ENCODE results near the gene ZFAND2A.
"Not testable (repeated sequence)": the region's sequence is repeated elsewhere in the genome, so short reads cannot be mapped to it uniquely, and the experiment has no call there.

ZFAND2A gene

DNA sequence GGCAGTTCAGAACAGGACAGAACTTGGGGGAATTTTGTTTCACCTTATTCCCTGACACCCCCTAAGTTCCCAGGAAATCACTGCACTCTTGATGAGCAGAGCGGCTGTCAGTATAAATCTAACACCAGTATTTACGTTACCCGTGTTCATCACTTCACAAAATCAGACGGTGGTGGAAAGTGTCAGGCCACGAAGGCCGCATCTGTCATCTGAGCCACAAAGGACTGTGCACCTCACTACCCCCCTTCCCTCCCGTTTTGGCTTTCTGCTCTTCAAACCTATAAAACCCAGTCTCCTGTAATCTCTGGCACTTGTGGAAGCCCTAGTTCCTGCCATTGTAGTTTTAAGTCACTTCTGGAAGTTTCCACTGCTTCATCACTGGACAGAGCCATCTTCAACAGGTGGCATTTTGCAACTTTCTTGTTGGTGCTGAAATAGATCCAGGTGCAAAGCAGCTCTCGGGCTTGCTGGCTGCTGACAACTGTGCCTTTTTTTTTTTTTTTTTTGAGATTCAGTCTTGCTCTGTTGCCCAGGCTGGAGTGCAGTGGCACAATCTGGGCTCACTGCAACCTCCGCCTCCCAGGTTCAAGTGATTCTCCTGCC lies 9.5 kb downstream of the ZFAND2A start:
- DNase-seq (ENCODE audit: low read depth): no peak

DNA sequence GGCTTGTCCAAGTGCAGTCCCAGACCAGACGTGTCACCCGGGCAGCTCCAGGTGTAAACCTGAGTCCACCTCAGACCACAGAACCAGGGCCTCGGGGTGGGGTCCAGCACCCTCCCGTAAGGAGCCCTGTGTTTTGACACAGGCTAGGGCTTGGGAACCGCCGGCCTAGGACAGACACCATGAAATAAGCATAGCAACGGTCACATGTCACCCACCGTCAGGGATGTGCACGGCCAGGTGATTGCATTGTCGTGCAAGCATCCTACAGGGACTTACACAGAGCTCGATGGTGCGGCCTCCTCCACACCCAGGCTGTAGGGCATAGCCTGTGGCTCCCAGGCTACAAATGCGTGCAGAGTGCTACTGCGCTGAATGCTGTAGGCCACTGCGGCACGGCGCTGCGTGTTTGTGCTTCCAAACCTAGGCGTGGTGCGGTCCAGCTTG lies 10.6 kb downstream of the ZFAND2A start:
- no peak for DNase-seq (ENCODE audit: low read depth)

DNA sequence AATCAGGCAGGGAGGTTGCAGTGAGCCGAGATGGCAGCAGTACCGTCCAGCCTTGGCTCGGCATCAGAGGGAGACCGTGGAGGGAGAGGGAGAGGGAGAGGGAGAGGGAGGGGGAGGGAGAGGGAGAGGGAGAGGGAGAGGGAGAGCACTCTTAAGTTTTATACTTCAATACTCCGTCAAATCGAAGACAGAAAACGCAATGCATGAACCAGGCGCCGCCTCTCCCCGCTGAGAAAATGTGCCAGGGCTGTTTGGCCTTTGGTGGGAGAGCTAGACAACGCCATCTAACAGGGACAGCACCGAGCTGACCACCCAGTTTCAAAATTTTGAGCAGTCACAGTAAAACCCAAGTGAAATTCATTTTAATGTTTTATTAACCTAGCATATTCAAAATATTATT lies 12.1 kb downstream of the ZFAND2A start:
- DNase-seq (ENCODE audit: low read depth): not testable (repeated sequence)

DNA sequence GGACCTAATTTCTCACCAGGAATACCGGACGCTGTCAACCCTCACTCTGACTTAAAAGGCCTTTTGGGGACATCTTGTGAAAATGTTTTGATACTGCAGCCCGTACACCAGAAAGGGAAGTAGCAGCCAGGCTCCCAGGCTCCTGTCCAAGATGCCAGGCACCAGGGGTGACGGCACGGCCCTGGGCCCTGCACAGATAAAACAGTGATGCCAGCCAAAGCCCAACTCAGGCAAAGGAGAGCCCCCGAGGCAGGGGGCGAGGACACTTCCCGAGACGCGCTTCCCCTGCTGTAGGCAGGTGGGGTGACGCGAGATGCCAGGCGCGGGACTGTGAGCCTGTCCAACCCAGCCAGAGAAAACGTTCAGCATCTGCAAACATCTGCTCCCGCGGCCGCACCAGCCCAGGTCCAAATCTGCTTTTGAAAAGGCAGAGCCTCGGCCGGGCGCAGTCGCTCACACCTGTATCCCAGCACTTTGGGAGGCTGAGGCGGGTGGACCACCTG lies 15.7 kb downstream of the ZFAND2A start:
- no peak for DNase-seq (ENCODE audit: low read depth)

DNA sequence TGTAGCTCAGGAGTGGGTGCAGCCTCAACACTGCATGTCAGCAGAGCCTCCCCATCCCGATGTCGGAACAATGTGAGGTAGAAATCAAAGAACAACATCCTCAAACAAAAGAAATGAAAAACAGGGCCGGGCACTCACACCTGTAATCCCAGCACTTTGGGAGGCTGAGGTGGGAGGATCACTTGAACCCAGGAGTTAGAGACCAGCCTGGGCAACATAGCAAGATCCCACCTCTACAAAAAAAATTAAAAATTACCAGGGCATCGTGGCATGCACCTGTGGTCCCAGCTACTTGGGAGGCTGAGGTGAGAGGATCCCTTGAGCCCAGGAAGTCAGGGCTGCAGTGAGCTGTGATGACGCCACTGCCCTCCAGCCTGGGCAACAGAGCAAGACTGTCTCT lies 17.0 kb downstream of the ZFAND2A start:
- DNase-seq (ENCODE audit: low read depth): not testable (repeated sequence)

DNA sequence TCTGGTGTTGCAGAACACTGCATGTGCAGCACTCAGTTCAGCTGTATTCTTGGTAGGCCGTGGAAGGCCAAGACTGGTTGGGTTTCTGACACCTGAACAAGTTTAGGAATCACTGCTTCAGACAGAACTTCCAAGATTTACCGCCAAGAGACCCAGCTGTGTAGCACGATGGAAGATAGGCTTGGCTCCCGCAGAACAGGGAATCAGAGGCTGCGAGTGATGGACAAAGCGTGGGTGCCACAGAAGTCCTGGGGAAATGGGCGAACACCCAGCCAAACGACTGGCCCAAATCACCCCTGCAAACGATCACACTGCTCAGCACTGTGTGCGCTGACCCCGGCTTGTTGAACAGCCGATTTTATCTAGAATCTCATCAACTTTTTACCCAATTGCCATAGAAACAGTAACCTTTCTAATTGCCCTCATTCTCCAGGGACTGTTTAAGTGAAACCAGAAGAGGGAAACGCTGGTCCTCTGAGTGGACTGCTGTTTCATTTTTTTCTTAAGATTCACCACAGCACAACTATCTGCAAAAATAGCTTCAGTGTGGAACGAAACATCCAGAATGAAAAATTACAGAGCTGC lies 17.9 kb downstream of the ZFAND2A start:
- DNase-seq (ENCODE audit: low read depth): peak; percentile 38

DNA sequence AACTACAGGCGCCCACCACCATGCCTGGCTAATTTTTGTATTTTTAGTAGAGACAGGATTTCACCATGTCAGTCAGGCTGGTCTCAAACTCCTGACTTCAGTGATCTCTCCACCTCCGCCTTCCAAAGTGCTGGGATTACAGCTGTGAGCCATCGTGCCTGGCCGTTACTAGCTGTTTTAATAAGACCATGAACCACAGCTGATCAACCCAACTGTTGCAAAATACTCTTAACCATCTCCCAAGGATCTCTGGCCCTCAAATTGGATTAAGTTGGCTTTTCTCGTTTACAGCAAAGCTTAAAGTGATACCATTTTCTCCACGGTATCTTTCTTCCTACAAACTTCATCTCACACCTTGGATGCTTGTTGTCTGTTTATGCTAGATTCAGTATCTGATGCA lies 18.3 kb downstream of the ZFAND2A start:
- no peak for DNase-seq (ENCODE audit: low read depth)

DNA sequence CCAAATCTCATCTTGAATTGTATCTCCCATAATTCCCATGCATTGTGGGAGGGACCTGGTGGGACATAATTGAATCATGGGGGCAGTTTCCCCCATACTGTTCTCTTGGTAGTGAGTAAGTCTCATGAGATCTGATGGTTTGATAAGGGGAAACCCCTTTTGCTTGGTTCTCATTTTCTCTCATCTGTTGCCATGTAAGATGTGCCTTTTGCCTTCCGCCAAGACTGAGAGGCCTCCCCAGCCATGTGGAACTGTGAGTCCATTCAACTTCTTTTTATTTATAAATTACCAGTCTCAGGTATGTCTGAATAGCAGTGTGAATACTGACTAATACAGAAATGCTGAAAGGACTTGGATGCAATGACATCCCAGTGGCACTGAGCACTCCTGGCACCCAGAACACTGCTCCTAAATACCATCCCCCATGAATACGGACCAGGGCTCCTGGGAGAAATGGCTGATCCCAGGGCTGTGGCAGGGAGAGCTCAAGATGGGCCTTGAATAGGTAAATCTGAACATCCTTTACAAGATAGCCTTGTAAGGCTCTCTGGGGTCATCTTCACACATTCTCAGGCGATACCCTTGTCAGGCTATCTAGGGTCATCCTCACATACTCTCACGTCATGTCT lies 19.4 kb downstream of the ZFAND2A start:
- no peak for DNase-seq (ENCODE audit: low read depth)

DNA sequence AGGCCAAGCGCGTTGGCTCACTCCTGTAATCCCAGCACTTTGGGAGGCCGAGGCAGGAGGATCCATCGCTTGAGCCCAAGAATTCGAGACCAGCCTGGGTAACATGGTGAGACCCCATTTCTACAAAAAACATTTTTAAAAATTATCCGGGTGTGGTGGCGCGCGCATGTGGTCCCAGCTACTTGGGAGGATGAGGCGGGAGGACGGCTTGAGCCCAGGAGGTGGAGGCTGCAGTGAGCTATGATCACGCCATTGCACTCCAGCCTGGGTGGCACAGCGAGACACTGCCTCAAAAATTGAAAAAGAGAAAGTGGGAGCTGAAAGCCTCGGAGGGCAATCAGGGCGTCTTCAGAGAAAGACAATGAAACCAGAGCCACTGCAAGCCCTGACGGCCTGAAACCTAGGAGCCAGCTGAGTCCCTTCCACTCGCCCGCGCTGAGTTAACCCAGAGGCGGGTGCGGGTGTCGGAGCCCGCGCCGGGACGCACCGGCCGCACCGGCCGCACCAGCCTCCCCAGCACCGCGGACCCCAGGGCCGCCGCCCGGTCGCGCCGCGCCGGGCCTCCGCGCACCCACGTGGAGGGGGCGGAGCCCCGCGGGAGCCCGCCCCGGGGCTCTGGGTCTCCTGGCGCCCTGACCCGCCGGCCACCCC lies 22.4 kb downstream of the ZFAND2A start:
- DNase-seq (ENCODE audit: low read depth): no peak

DNA sequence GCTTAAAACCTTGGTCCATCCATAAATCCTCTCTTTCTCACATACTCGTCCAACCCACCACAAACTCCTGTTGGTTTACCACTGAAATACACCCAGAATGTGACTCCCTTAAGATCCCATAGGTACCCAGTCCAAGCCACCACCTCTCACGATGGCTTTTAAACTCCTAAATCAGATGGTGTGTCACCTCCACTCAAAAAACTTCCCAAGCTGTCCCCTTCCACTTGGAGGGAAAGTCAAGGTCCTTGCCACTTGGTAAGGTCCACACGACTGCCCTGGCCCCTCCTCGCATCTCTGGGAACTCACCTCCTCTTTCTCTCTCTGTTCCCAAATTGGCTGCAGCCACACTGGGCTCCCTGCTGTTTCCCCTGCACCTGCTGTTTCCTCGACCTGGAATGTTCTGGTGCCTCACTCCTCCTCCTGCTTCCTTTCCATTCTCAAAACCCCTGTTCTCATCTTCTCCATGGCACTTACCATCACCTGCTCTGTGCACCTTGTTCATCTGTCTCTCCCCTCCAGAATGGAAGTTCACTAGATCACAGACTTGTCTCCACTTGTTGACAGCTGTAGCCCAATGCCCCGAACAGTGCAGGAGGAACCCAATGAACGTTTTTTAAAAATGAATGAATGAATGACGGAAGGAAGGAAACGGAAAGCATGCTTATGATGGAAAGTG lies 23.0 kb downstream of the ZFAND2A start:
- DNase-seq (ENCODE audit: low read depth): no peak

DNA sequence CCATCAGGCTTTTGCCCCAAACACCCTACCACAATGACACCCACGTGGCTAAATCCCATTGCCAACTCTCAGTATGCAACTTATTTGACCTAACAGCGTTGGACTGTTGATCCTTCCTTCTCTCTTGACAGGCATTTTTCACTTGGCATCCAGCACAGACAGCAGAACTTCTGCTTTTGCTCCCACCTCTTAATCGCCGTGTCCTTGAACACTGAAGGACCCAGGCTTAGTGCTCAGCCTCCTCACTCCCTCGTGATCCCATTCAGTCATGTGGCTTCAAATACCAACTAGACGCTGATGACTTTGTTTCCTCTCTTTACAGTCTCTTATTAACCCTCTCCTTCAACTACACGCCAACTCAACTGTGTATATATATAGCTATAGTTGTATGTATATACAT lies 25.0 kb downstream of the ZFAND2A start:
- no peak for DNase-seq (ENCODE audit: low read depth)

DNA sequence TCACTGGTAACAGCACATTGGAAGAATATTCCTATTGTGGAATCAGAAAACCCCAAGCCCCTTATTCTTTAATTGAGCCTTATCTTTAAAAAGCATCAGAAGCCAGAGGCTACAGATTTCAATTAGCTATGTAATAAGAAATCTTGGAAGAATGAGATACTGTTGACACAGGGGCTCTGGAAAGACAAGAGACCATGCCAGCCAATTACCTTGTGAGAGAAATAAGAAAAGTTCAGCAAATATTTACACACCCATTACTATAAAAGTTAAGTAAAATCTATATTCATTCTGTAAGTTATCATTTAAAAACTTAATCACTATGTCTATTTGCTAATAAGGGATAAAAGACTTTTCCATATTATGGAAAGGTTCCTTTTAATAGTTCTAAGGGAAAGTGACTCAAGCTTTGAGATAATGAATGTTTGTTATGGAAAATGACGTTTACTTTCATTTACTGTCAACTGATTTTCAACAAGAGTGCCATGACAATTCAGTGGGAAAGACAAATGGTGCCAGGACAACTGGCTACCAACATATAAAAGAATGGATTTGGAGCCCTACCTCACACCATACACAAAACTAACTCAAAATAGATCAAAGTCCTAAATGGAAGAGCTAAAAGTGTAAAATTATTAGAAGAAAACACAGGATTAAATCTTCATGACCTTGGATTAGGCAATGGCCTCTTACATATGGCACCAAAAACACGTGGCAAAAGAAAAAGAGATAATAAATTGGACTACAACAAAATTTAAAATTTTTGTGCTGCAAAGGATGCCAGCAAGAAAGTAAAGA lies 28.3 kb downstream of the ZFAND2A start:
- no peak for DNase-seq (ENCODE audit: low read depth)

DNA sequence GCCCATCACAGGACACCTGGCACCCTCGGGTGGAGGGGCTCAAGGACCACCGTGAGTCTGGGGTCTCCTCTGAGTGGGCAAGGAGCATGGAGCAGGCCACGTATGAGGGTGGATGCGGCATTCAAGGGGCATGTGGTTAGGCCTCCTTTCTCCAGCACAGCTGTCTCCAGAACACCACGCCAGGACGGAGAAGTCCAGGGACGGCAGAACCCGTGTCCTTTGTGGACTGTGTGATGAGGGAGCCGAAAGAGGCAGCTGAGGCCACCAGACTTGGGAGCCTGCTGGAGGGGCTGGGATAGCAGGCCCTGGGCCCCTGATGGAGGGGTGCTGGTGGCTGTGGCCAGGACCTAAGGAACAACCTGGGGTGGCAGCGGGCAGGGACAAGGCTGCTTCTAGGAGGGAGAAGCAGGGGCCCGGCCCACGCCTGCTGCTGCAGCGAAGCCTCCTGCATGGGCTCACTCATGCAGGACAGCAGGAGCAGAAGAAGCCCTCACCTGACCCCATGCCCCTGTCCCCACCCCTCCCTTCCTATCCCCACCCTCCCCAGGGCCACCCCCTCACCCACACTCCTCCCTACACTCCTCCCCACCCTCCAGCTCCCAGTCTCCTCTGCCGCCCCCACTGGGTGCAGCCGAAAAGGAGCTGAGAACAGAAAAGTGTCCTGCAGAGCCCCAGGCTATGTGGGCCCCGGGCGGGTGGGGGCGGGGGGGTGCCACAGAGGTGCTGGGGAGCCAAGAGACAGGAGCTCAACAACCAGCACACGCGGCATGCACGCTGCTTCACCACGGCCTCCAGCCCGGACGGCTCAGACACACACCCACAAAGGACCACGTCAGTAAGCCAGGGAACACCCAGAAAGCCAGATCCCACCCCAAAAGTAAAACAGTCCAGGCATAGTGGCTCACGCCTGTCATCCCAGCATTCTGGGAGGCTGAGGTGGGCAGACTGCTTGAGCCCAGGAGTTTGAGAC lies 29.7 kb downstream of the ZFAND2A start:
- DNase-seq (ENCODE audit: low read depth): no peak

DNA sequence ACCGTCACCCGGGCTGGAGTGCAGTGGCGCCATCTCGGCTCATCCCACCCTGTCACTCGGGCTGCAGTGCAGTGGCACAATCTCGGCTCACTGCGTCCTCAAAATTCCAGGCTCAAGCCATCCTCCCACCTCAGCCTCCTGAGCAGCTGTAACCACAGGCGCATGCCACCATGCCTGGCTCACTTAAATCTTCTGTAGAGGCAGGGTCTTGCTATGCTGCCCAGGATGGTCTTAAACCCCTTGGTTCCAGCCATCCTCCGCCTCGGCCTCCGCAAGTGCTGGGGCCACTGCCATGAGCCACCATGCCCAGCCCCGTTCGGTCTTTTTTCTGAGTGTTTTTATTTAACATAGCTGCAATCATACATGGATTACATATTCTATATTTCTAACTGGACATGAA lies 30.6 kb downstream of the ZFAND2A start:
- DNase-seq (ENCODE audit: low read depth): no peak

DNA sequence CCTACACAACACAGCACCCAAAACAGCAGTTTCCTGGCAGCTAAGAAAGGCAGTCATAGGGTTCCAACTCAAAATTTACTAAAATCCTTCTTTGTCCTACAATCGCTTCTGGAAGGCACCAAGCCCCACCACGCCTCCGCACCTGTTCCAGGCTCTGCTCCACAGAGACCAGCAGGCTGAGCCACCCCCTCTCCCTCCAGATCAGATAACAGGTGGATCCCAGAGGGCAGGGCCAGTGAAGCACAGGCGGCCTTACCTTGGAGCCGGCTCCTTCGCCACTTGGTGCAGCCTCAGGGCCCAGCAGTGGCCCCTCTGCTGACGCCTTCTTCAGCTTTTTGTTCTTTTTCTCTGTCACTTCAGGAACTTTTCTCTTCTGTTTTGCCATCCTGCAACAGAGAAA lies 33.0 kb downstream of the ZFAND2A start:
- no peak for DNase-seq (ENCODE audit: low read depth)

DNA sequence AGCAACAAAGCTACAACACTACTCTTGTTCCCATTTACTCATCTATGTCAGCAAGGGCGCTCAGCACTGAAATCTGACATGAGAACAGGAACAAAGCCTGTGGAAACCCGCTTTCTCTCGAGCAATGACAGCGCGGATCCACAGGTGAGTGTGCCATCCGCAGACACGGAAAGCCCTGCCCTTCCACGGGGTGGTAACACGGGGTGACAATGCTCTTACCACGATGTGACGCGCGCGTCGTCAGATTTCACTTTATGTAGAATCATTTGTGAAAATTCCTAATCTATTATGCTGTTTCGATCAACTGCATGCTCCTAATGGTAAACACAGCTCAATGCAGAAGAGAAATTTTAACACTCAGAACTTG lies 34.4 kb downstream of the ZFAND2A start:
- no peak for DNase-seq (ENCODE audit: low read depth)

DNA sequence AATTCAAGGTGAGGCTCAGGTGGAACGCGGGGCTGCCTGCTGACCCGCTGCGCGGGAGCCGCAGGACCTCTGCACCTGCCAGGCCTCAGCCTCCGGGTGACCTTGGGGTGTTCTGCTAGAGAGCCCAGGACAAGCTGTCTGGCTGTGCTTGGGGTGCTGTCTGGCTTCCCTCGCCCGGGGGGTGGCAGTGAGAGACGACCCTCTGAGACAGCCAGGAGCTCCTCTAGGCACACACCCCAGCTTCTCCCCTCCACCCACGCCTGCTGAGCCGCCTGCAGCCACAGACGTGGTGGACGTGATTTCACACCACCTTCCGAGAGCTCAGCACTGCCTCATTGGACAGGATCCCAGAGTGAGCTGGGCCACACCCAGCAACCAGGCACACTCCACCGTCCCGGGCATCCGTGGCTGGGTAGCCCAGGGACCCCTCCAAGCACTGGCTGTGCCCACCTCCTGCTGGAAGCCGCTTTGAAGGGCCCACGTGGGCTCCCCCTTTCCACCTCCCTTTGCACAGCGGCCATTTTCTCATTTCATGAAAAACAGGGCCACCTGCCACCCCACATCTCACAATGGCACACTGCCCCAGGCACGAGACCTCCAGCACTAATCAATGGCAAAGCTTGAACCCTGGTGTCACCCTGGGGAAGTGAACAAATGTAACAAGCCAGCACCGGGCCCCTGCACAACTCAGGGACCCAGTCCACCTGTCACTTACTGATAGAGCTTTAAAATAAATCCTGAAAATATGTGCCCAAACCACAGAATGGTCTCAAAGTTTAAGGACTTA lies 35.0 kb downstream of the ZFAND2A start:
- DNase-seq (ENCODE audit: low read depth): no peak

DNA sequence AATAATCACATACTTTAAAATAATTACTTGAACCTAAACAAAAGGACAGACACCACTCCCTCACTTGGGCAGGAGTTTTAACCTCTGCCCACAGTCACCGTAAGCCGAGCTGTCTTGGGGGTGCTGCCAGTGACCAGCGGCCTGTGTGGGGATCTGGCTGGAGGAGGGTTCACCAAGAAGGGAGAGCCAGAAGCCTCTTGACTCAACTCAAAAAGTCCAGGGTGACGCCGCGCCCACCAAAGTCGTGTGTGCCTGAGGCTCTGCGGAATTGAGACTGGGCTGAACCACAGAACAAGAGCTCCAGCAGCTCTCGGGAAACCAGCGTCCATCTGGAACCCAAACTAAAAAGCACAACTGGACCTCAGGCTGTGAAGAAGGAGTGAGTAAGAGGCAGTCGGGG lies 35.8 kb downstream of the ZFAND2A start:
- no peak for DNase-seq (ENCODE audit: low read depth)

DNA sequence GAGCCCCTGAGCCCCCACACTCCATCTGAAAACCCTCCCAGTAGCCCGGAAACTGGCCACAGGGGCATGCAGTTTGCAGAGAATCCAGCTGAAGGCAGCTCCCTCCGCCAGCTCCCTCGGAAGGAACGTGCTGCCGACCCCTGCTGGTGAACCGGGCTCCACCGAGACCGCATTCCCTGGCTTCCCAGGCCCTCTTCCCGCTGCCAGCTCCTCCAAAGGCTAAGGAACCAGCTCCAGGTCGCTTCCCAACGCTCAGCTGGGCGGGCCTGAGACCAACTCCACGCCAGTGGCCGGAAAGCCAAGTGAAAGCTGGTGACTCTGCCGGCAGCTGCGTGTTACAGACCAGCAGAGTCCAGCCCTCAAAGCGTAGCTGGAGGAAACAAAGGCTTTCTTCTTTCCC lies 36.3 kb downstream of the ZFAND2A start:
- peak; percentile 34 for DNase-seq (ENCODE audit: low read depth)
